ENCODE data around the gene RNF10. TPM values are rescaled to one million over a fixed set of nuclear protein-coding genes. Genes with fewer than 3 reads are reported as not detected.
A peak's percentile ranks its signal among the peaks of the same experiment; 100 is the strongest.

The RNF10 gene
- total RNA-seq, 3 donors from 2014 or later (not counting 1 experiment from before 2014, with no cell fraction given): 371 to 488 (median 389) TPM

DNA sequence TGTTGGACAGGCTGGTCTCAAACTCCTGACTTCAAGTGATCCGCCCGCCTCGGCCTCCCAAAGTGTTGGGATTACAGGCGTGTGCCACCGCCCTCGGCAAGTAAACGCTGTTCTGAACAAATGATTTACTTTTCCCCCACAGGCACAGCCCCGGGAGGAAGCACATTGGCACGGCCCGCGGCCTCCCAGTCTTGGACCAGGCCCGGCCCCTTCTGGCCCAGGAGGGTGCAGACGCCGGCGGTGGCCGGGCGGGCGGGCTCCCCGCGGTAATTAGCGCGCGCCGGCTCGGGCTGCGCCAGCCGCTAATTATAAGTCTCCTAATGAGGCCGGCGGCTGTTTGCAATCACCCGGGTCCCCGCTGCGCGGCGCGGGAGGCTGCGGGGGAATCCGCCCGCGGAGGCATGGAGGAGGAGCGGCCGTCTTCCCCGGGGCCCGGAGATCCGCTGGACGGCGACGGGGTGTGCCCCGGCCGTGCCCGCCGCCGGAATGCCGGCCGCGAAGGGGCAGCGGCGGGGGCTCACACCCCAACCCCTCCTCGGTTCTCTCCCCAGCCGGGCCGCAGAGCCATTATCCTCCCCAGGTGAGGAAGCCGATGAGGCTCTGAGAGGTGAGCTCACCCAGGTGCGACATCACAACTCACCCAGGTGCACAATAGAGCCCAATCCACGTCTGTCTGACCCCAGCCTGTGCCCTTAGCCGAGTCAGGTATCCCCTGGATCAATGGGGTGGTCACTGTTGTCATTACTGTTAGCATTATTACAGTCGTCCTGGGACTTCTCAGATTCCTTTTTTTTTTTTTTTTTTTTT, 50.4 kb downstream of the RNF10 start:
- Mint-ChIP-seq H3K4me3 (peak overlapping the region; percentile 79), H3K4me1 (peaks cover 30 to 34% of the 10 kb centered on the region in 2 donors), H3K9me3 (no peaks in the 10 kb centered on the region), H3K36me3 (no peaks in the 10 kb centered on the region), H3K27me3 (ENCODE audit: low read depth in 2 of 2) (peaks cover 8 to 17% of the 10 kb centered on the region in 2 donors), H3K27ac (no peak overlapping the region)
- intact Hi-C loops (cut with micrococcal nuclease): loop anchor here (5.0 to 10.0 kb wide), 4 partner anchors 47 to 388 kb away; partner anchors contain the start of genes ACADS and COX6A1
- TF ChIP-seq, protein P1, sequence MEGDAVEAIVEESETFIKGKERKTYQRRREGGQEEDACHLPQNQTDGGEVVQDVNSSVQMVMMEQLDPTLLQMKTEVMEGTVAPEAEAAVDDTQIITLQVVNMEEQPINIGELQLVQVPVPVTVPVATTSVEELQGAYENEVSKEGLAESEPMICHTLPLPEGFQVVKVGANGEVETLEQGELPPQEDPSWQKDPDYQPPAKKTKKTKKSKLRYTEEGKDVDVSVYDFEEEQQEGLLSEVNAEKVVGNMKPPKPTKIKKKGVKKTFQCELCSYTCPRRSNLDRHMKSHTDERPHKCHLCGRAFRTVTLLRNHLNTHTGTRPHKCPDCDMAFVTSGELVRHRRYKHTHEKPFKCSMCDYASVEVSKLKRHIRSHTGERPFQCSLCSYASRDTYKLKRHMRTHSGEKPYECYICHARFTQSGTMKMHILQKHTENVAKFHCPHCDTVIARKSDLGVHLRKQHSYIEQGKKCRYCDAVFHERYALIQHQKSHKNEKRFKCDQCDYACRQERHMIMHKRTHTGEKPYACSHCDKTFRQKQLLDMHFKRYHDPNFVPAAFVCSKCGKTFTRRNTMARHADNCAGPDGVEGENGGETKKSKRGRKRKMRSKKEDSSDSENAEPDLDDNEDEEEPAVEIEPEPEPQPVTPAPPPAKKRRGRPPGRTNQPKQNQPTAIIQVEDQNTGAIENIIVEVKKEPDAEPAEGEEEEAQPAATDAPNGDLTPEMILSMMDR (IDR thresholded peaks at IDR 0.05): no peak
- Histone ChIP-seq H3K9me3 (ENCODE audit: control insufficient read depth, insufficient read depth, low read length) (no peaks in the 10 kb centered on the region), H3K36me3 (ENCODE audit: control insufficient read depth, insufficient read depth, low read length) (no peaks in the 10 kb centered on the region), H3K4me3 (ENCODE audit: low read length) (no peak overlapping the region), H3K27me3 (ENCODE audit: control insufficient read depth, insufficient read depth, low read length) (peaks cover 3% of the 10 kb centered on the region), H3K27ac (ENCODE audit: low read length) (no peak overlapping the region), H3K4me1 (ENCODE audit: control insufficient read depth, insufficient read depth, low read length) (peaks cover 32% of the 10 kb centered on the region)
- DNase-seq (peak; percentile 45 to 73), ATAC-seq (peak in 2 of 3 donors; percentile 12 to 23)
- 2% methylated on average over 65 of the region's 65 CpGs for WGBS (ENCODE audit: insufficient coverage)

DNA sequence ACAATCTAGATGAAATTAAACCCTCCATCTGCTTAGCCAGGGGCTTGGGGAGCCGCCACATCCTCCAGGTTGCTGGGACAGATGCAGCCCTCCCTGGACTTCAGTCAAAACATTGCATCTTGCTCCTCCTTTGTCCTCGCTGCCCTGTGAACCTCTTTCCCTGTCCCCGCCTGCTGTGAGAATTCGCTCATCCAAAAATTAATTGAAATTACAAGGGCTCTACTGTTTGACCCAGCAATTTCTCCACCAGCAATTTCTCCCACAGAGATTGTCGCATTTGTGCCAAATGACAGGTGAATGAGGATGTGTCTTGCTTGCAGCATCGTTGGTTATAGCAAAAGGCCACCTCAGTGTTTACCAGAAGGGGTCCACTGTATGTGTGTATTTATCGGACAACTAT, 52.0 kb downstream of the RNF10 start:
- intact Hi-C loops (cut with micrococcal nuclease): loop anchor here (10.0 kb wide), 1 partner anchor 151 kb away; the partner anchor contains the start of gene COX6A1
- H3K27me3 Mint-ChIP-seq (ENCODE audit: low read depth in 2 of 2): peaks cover 8 to 17% of the 10 kb centered on the region in 2 donors
- no peaks in the 10 kb centered on the region for H3K36me3 Mint-ChIP-seq

DNA sequence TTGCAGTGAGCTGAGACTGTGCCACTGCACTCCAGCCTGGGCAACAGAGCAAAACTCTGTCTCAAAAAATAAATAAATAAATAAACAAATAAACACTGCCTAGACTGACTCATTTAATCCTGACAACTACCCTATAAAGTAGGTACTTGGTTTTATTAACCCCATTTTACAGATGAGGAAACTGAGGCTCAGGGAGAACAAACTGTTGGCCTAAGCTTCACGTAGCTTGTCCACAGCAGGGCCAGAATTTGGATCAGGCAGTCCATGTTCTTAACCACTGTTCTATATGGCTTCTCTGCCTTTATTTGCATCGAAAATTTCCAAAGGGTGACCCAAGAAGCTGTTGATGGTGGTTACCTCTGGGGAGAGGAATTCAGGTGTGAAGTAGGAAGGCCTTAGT, 52.7 kb downstream of the RNF10 start:
- H3K4me3 Mint-ChIP-seq: no peak overlapping the region
- H3K36me3 Mint-ChIP-seq: no peaks in the 10 kb centered on the region
- Histone ChIP-seq H3K9me3 (ENCODE audit: control insufficient read depth, insufficient read depth, low read length) (no peaks in the 10 kb centered on the region), H3K27me3 (ENCODE audit: control insufficient read depth, insufficient read depth, low read length) (peaks cover 3% of the 10 kb centered on the region), H3K27ac (ENCODE audit: low read length) (no peak overlapping the region), H3K4me1 (ENCODE audit: control insufficient read depth, insufficient read depth, low read length) (peaks cover 22% of the 10 kb centered on the region), H3K4me3 (ENCODE audit: low read length) (no peak overlapping the region), H3K36me3 (ENCODE audit: control insufficient read depth, insufficient read depth, low read length) (no peaks in the 10 kb centered on the region)
- H3K27ac Mint-ChIP-seq: no peak overlapping the region
- intact Hi-C loops (cut with micrococcal nuclease): loop anchor here (10.0 kb wide), 1 partner anchor 152 kb away; the partner anchor contains the start of gene COX6A1
- WGBS (ENCODE audit: insufficient coverage): 85% methylated on average over 2 of the region's 2 CpGs
- no peaks in the 10 kb centered on the region for H3K9me3 Mint-ChIP-seq
- TF ChIP-seq, protein P1 (IDR thresholded peaks at IDR 0.05): no peak
- peaks cover 10 to 17% of the 10 kb centered on the region in 2 donors for H3K27me3 Mint-ChIP-seq (ENCODE audit: low read depth in 2 of 2)
- DNase-seq: no peak
- H3K4me1 Mint-ChIP-seq: peaks cover 11 to 13% of the 10 kb centered on the region in 2 donors
- no peak for ATAC-seq

More for the DNA sequence above, 52.0 kb downstream of the RNF10 start:
- 80% methylated on average over 7 of the region's 7 CpGs for WGBS (ENCODE audit: insufficient coverage)
- Mint-ChIP-seq H3K9me3 (no peaks in the 10 kb centered on the region), H3K4me1 (peaks cover 17 to 19% of the 10 kb centered on the region in 2 donors), H3K4me3 (no peak overlapping the region), H3K27ac (no peak overlapping the region)
- TF ChIP-seq, protein P1 (IDR thresholded peaks at IDR 0.05): no peak
- H3K9me3 ChIP-seq (ENCODE audit: control insufficient read depth, insufficient read depth, low read length): no peaks in the 10 kb centered on the region
- H3K4me1 ChIP-seq (ENCODE audit: control insufficient read depth, insufficient read depth, low read length): peaks cover 26% of the 10 kb centered on the region
- no peak overlapping the region for H3K4me3 ChIP-seq (ENCODE audit: low read length)
- H3K27ac ChIP-seq (ENCODE audit: low read length): no peak overlapping the region
- peaks cover 3% of the 10 kb centered on the region for H3K27me3 ChIP-seq (ENCODE audit: control insufficient read depth, insufficient read depth, low read length)
- no peaks in the 10 kb centered on the region for H3K36me3 ChIP-seq (ENCODE audit: control insufficient read depth, insufficient read depth, low read length)
- DNase-seq (no peak), ATAC-seq (no peak)

Data from natural killer cell (primary cell).